Heart left ventricle (tissue), 13 donors: Measurements from ENCODE around the gene EVC2.

ENCODE experiments used
- CTCF ChIP-seq, 12 donors: fragments of 200-600 bp; sonication (generic) in 4 of 12; IDR thresholded peaks; one replicate each; pipeline versions ENCODE4 v1.5.0 to v1.8.0; 2018 to 2022; ENCODE audit warnings: antibody characterized with exemption in 12 of 12, mild to moderate bottlenecking in 5 of 12
- POLR2A ChIP-seq, 2 donors: fragments of 450-650 bp; IDR thresholded peaks; one replicate each; pipeline ENCODE4 v1.6.1; 2017; ENCODE audit warnings: antibody characterized with exemption in 2 of 2, mild to moderate bottlenecking in 2 of 2, moderate library complexity in 2 of 2
- donor health status: ischemic (EF 13 %, LVEDD 7.1; RV severe dilation, severe dysfunction).
- donor health status: DM: no; HTN: yes; CAD: no.
- donor health status: DM: no; HTN: no; CAD: no.
- donor health status: ischemic (EF 25% LVEDD 6.9; RV normal size, moderate dysfunction).
- donor health status: ischemic (EF 25% LVEDD 5.7; RV mildly dilated, moderate dysfunction).
- donor health status: ischemic (EF 35%, LVEDD 5.7; RV mildly dilated, moderate dysfunction).
- donor health status: nonischemic (EF 11% LVEDD 7.7; RV severe dilation, severe dysfunction).
- donor health status: DM: yes; HTN: yes; CAD: no.
- donor health status: PGD.
- donor health status: ischemic (EF 29% LVEDD 5.4; RV normal size, mild dysfunction).
- donor health status: nonischemic (EF 23%, LVEDD 6.1; RV moderate dilation, normal function).

GRCh38 chr4:5751666-5752375, 43.5 kb upstream of the EVC2 start:
- TF ChIP-seq CTCF (IDR thresholded peaks at IDR 0.05) (no peak), POLR2A (IDR thresholded peaks at IDR 0.05) (no peak)
